Renal cortex interstitium (tissue), 3 donors: Measurements from ENCODE around the gene RPP14. TPM values are rescaled to one million over a fixed set of nuclear protein-coding genes. Genes with fewer than 3 reads are reported as not detected.

Experiments used
- polyA plus RNA-seq, 3 donors: library from polyadenylated mRNA; unstranded; fragments of 120-200 nt; gene quantifications; one replicate each; pipeline ENCODE4 v1.2.1, GENCODE V29; 2013; ENCODE audit not compliant: insufficient read length in 3 of 3

Gene RPP14
- polyA plus RNA-seq, 3 donors = 19.8 to 23.4 (median 21.1) TPM

Other genes starting within 250 kb of the RPP14 start
- 1 to 10 TPM; 2.4 to 9.4 (median 4.4) TPM for gene DNASE1L3, start 95.3 kb upstream of the RPP14 start, polyA plus RNA-seq
- gene ABHD6, start 68.5 kb upstream of the RPP14 start, polyA plus RNA-seq = 10 to 100 TPM; 11.2 to 14.4 (median 12.2) TPM
- 10 to 100 TPM; 14.4 to 16.6 (median 14.8) TPM for gene HTD2, start 275 bp downstream of the RPP14 start, polyA plus RNA-seq
- gene PXK, start 26.6 kb downstream of the RPP14 start, polyA plus RNA-seq = 10 to 100 TPM; 21.8 to 34.0 (median 31.2) TPM
- 100 to 1,000 TPM in 2 of 3 donors, 10 to 100 TPM in 1; 95.7 to 118 (median 118) TPM for gene PDHB, start 127.6 kb downstream of the RPP14 start, polyA plus RNA-seq
- 10 to 100 TPM; 30.6 to 37.7 (median 33.4) TPM for gene KCTD6, start 185.9 kb downstream of the RPP14 start, polyA plus RNA-seq
- 10 to 100 TPM; 33.4 to 43.8 (median 41.6) TPM for gene ACOX2, start 230.9 kb downstream of the RPP14 start, polyA plus RNA-seq